IPS DF 6.9 (cell line): ENCODE data around the gene PPIL4.

ENCODE experiments used
- DNase-seq: peaks from one replicate; pipeline ENCODE4 v3.0.0-alpha.2; 2013; ENCODE audit warnings: low read depth, low spot score
- H3K27ac ChIP-seq: one replicate; pipeline ENCODE4 v1.5.1; 2013; ENCODE audit warnings: low read length, control low read depth
- H3K27me3 ChIP-seq: 2 replicates; pipeline ENCODE4 v1.6.1; 2013; ENCODE audit warnings: mild to moderate bottlenecking, low read length; ENCODE audit not compliant: control insufficient read depth, insufficient read depth
- H3K36me3 ChIP-seq: 2 replicates; pipeline ENCODE4 v1.6.1; 2013; ENCODE audit warnings: low read length; ENCODE audit not compliant: control insufficient read depth, insufficient read depth
- H3K4me1 ChIP-seq: 2 replicates; pipeline ENCODE4 v1.6.1; 2013; ENCODE audit warnings: low read length; ENCODE audit not compliant: control insufficient read depth, insufficient read depth
- H3K4me3 ChIP-seq: 2 replicates; pipeline ENCODE4 v1.5.1; 2013; ENCODE audit warnings: mild to moderate bottlenecking, low read length
- H3K9me3 ChIP-seq: 2 replicates; pipeline ENCODE4 v1.6.1; 2013; ENCODE audit warnings: low read length, inconsistent platforms; ENCODE audit not compliant: control insufficient read depth, insufficient read depth
- WGBS: extraction: QIAGEN DNeasy Blood & Tissue Kit; methylation state at CpG from one replicate; pipeline ENCODE4 v1.1.7; 2013; ENCODE audit warnings: mixed read lengths, missing lambda C conversion rate; ENCODE audit not compliant: insufficient read length, insufficient coverage; 5-methylcytosine and 5-hydroxymethylcytosine counted together

The PPIL4 gene

DNA sequence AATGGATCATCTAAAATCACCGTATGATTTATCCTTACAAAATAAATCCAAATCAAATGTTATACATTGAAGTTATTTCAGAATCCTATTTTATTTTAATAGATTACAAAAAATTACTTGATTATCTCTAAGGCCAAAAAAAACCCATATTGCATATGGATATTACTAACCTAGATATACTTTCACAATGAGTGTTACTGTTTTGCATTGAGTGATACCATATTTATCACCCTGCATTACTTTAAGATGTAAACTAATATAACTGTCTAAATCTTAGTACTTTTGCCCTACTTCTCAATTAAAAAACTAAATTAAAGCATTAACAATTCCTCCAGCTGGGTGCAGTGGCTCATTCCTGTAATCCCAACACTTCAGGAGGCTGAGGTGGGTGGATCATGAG is 11.1 kb downstream of the PPIL4 start:
- Histone ChIP-seq H3K4me3 (no peak overlapping the region), H3K27ac (no peak overlapping the region), H3K4me1 (no peaks in the 10 kb centered on the region), H3K36me3 (peaks cover 4% of the 10 kb centered on the region; the same call in 1 of the 2 replicates), H3K27me3 (no peaks in the 10 kb centered on the region), H3K9me3 (no peaks in the 10 kb centered on the region)
- DNase-seq: no peak
- WGBS: no CpG with 5 or more reads among the region's 1 CpG

DNA sequence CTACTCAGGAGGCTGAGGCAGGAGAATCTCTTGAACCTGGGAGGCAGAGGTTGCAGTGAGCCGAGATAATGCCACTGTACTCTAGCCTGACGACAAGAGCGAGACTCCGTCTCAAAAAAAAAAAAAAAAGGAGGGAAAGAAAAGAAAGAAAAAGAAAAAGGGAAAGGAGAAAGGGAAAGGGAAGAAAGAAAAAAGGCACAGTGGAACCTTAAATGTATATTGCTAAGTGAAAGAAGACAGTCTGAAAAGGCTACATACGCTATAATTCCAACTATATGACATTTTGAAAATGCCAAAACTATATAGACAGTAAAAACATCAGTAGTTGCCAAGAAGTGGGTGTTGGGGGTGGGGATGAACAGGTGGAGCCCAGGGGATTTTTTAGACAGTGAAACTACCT is 16.2 kb downstream of the PPIL4 start:
- Histone ChIP-seq H3K4me3 (no peak overlapping the region), H3K27ac (no peak overlapping the region), H3K27me3 (no peaks in the 10 kb centered on the region), H3K4me1 (no peaks in the 10 kb centered on the region), H3K36me3 (no peaks in the 10 kb centered on the region; the same call in 1 of the 2 replicates), H3K9me3 (no peaks in the 10 kb centered on the region)
- no CpG with 5 or more reads among the region's 5 CpGs for WGBS
- no peak for DNase-seq

DNA sequence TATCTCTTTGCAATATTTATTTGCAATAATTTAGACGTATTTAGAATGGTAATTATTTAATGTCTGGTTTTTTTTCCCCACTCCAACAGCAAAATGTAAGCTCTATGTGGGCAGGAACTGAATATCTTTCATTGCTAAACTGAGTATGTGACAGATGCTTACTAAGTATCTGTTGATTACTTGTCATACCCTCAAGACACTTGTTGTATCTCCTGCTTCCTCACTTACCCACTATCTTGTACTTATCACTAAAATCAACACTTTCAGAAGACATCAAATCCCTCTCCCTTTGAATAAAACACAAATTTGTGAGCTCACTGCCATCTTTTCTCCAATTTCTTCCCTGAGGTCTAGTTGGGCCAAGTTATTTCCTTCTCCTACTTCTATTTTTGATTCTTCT is 30.3 kb downstream of the PPIL4 start:
- Histone ChIP-seq H3K9me3 (no peaks in the 10 kb centered on the region), H3K4me1 (no peaks in the 10 kb centered on the region), H3K36me3 (no peaks in the 10 kb centered on the region; the same call in 1 of the 2 replicates), H3K4me3 (no peak overlapping the region), H3K27me3 (no peaks in the 10 kb centered on the region), H3K27ac (no peak overlapping the region)
- no peak for DNase-seq
- WGBS: no CpG with 5 or more reads among the region's 1 CpG

DNA sequence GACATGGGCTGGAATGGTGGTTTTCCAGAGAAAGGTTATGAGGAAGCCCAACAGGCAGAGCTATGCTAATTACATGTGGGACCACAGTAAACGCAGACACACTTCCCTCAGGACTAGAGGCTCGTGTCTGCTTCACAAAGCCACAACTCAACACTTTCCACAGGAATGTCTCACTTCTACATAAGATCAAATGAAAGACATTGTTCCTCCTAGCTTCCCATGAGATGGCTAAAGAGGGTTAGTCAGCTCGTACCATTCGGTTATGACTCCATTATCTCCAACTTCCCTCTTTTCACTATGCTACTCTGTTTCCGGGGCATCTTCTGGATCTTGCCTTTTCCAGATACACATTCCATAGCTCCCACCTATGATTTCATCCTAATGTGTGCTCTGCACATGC is 31.9 kb downstream of the PPIL4 start:
- H3K27ac ChIP-seq: no peak overlapping the region
- H3K36me3 ChIP-seq: no peaks in the 10 kb centered on the region
- WGBS: no CpG with 5 or more reads among the region's 5 CpGs
- no peak overlapping the region for H3K4me3 ChIP-seq
- no peaks in the 10 kb centered on the region for H3K4me1 ChIP-seq
- H3K27me3 ChIP-seq: no peaks in the 10 kb centered on the region
- no peaks in the 10 kb centered on the region for H3K9me3 ChIP-seq
- DNase-seq: no peak

DNA sequence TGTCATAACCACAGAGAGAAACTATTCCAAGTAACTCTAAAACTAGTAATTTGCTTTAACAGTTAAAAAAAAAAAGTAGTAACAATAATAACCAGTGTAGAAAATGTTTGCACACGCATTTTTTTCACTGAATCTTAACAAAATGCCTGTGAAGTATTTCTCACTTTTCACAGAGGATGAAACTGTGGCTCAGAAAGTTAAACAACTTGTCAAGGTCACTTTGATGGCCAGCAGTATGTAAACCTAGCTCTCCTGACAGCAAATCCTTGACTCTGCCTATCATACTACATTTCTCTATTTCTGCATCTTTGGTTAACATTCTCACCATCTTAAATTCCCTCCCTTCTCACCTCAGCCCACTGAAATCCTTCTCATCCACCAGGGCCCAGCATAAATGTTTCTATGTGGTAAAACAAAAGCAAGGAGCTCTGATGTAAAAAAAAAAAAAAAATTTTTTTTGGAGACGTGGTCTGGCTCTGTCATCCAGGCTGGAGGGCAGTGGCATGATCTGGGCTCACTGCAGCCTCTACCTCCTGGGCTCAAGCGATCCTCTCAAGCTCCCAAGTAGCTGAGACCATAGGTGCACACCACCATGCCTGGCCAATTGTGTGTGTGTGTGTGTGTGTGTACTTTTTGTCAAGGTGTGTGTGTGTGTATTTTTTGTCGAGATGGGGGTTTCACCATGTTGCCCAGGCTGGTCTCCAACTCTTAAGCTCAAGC is 34.9 kb downstream of the PPIL4 start:
- H3K36me3 ChIP-seq: no peaks in the 10 kb centered on the region
- H3K4me1 ChIP-seq: no peaks in the 10 kb centered on the region
- H3K4me3 ChIP-seq: no peak overlapping the region
- H3K27me3 ChIP-seq: no peaks in the 10 kb centered on the region
- H3K9me3 ChIP-seq: no peaks in the 10 kb centered on the region
- no peak for DNase-seq
- no CpG with 5 or more reads among the region's 4 CpGs for WGBS
- H3K27ac ChIP-seq: no peak overlapping the region

DNA sequence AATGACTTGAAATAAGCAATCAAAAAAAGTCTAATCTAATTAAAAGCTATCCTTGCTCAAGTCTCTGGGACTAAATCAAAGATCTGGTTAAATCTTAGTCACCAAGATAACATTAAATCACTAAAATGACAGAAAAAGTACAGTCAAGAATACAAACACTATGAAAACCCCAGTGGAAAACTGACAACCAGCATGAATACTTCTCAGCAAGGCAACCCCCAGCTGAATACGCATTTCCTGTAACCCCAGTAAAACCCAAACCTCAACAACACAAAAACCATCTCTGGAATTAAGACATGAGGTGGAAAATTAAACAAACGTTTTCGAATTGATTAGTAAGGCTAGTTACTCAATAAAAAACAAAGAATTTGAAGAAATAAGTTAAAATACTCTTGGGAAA is 37.4 kb downstream of the PPIL4 start:
- Histone ChIP-seq H3K4me3 (no peak overlapping the region), H3K27me3 (no peaks in the 10 kb centered on the region), H3K27ac (no peak overlapping the region), H3K4me1 (no peaks in the 10 kb centered on the region), H3K36me3 (no peaks in the 10 kb centered on the region), H3K9me3 (no peaks in the 10 kb centered on the region)
- DNase-seq: no peak
- WGBS: no CpG with 5 or more reads among the region's 3 CpGs

DNA sequence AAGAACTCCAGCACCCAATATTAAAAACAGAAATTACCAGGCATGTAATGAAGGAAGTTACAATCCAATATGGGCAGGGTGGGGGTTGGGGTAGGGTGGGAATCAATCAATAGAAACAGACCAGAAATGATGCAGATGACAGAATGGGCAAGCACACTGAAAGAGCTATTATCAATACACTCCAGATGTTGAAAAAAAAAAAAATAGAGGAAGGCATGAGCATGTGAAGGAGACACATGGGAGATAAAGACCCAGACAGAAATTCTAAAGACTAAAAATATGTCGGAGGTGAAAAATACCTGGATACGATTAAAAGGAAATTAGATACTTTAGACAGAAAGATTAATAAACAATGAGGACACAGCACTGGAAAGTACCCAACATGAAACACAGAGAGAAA is 42.0 kb downstream of the PPIL4 start:
- no CpG with 5 or more reads among the region's 2 CpGs for WGBS

DNA sequence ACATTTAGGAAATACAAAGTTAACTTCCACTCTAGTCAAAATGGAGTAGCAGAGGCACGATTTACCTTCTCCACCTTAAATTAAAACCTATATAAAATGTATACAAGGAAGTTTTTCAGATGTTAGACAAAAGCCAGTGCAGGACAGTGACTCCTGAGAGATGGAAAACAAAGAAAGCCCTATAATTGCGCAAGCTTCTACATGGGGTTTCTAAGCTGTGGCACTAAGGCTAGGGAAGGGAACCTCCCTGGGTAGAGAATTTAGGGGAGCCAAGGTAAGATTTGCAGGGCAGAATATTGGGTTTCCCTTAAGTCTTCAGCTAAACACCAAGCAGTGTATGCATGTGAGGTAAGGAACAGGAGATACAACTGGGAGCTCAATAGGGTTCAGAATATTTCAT is 42.6 kb downstream of the PPIL4 start:
- Histone ChIP-seq H3K36me3 (no peaks in the 10 kb centered on the region), H3K27ac (no peak overlapping the region), H3K4me3 (no peak overlapping the region), H3K9me3 (no peaks in the 10 kb centered on the region), H3K4me1 (no peaks in the 10 kb centered on the region), H3K27me3 (no peaks in the 10 kb centered on the region)
- no CpG with 5 or more reads among the region's 2 CpGs for WGBS
- DNase-seq: no peak

More for the DNA sequence above, 42.0 kb downstream of the PPIL4 start:
- Histone ChIP-seq H3K27ac (no peak overlapping the region), H3K4me3 (no peak overlapping the region), H3K9me3 (no peaks in the 10 kb centered on the region), H3K4me1 (no peaks in the 10 kb centered on the region), H3K27me3 (no peaks in the 10 kb centered on the region), H3K36me3 (no peaks in the 10 kb centered on the region)
- no peak for DNase-seq

DNA sequence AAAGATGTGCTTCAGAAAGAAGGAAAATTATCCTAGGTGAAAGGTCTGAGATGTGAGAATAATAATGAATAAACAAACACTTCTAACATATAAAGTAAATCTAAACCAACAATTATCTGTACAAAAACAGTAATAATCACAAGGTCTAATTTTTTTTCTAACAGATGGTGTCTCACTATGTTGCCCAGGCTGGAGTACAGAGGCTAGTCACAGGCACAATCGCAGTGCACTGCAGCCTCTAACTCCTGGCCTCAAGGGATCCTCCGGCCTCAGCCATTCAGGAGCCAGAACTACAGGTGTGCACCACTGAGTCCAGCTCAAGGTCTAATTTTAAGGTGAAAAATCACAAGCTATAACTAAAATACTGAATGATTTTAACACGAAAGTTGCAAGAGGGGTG is 44.1 kb downstream of the PPIL4 start:
- Histone ChIP-seq H3K9me3 (no peaks in the 10 kb centered on the region), H3K27ac (no peak overlapping the region), H3K4me3 (no peak overlapping the region), H3K36me3 (no peaks in the 10 kb centered on the region), H3K4me1 (no peaks in the 10 kb centered on the region), H3K27me3 (no peaks in the 10 kb centered on the region)
- DNase-seq: no peak
- no CpG with 5 or more reads among the region's 3 CpGs for WGBS

DNA sequence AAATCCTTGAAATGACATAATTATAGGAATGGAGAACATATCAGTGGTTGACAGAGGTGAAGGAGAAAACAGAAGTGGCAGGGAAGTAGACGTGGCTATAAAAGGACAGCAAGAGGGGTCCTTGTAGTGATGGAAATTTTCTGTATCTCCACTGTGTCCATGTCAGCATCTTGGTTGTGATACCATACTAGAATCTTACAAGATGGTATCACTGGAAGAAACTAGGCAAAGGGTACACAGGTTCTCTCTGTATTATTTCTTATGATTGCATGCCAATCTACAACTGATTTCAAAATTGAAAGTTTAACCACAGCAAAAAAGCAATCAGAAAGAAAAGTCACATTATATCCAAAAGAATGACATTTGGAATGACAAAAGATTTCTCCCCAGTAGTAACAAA is 44.6 kb downstream of the PPIL4 start:
- Histone ChIP-seq H3K27ac (no peak overlapping the region), H3K4me3 (no peak overlapping the region), H3K36me3 (no peaks in the 10 kb centered on the region), H3K27me3 (no peaks in the 10 kb centered on the region), H3K4me1 (no peaks in the 10 kb centered on the region), H3K9me3 (no peaks in the 10 kb centered on the region)
- no CpG with 5 or more reads among the region's 1 CpG for WGBS
- no peak for DNase-seq

DNA sequence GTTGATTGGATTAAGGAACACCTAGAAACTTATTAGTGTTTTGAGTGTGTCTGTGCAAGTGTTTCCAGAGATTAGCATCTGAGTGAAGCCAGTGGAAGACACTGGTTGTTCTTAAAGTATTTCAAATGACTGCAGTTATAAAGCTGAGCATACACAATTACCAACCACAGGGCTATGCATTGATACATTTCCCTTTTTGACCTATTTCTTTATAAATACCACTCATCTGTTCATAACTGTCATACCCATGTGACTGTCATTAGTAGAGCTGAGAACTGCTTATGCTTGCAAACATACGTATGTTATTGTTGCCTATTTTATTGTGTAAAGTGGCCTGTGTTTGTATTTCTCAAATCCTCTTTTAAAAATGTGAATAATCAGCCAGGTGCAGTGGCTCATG is 45.7 kb downstream of the PPIL4 start:
- Histone ChIP-seq H3K9me3 (no peaks in the 10 kb centered on the region), H3K27ac (no peak overlapping the region), H3K27me3 (no peaks in the 10 kb centered on the region), H3K36me3 (no peaks in the 10 kb centered on the region), H3K4me1 (no peaks in the 10 kb centered on the region), H3K4me3 (no peak overlapping the region)
- no CpG with 5 or more reads among the region's 1 CpG for WGBS
- no peak for DNase-seq
